ENCODE data around the gene SYT7. TPM values are rescaled to one million over a fixed set of nuclear protein-coding genes. Genes with fewer than 3 reads are reported as not detected.
"Not testable (repeated sequence)": the region's sequence is repeated elsewhere in the genome, so short reads cannot be mapped to it uniquely, and the experiment has no call there.

The SYT7 gene
- total and polyA plus RNA-seq, 5 donors, result 17.4 to 48.3 (median 40.3) TPM

GRCh38 chr11:61468002-61468401 lies 112.9 kb downstream of the SYT7 start:
- no peaks in the 10 kb centered on the region for H3K9me3 ChIP-seq (ENCODE audit: control insufficient read depth, low read length)
- H3K27me3 ChIP-seq (ENCODE audit: control insufficient read depth, insufficient read depth), result no peaks in the 10 kb centered on the region
- no peaks in the 10 kb centered on the region for H3K4me1 ChIP-seq (ENCODE audit: control insufficient read depth, insufficient read depth, low read length)
- ATAC-seq, result no peak
- no peak overlapping the region for H3K27ac ChIP-seq (ENCODE audit: low read length)
- intact Hi-C loops (cut with DNase I), result no loop called here
- WGBS, result 68% methylated on average over 7 of the region's 7 CpGs
- peak in 2 of 3 donors; percentile 64 to 75 for DNase-seq
- no peak overlapping the region for H3K4me3 ChIP-seq (ENCODE audit: low read length)

GRCh38 chr11:61467602-61468001 lies 113.3 kb downstream of the SYT7 start:
- 80% methylated on average over 6 of the region's 6 CpGs for WGBS
- H3K9me3 ChIP-seq (ENCODE audit: control insufficient read depth, low read length); H3K27me3 ChIP-seq (ENCODE audit: control insufficient read depth, insufficient read depth); DNase-seq; H3K4me3 ChIP-seq (ENCODE audit: low read length); H3K27ac ChIP-seq (ENCODE audit: low read length); ATAC-seq; intact Hi-C loops (cut with DNase I); H3K4me1 ChIP-seq (ENCODE audit: control insufficient read depth, insufficient read depth, low read length): not testable (repeated sequence)

Small RNAs within 50 kb of the gene (microRNA-seq; reads per million reads assigned to microRNA genes)
- 0 reads per million in 2 donors for gene MIR4488

Other genes starting within 250 kb of the SYT7 start
- gene DDB1, start 248.0 kb downstream of the SYT7 start, total RNA-seq, result 100 to 1,000 TPM; 126 to 132 (median 130) TPM
- 103 TPM for gene DDB1, start 248.0 kb downstream of the SYT7 start, polyA plus RNA-seq
- gene TKFC, start 247.8 kb downstream of the SYT7 start, total RNA-seq, result 10 to 100 TPM; 12.7 to 19.0 (median 16.7) TPM
- gene TKFC, start 247.8 kb downstream of the SYT7 start, polyA plus RNA-seq, result 15.7 TPM
- 10 to 100 TPM; 15.0 to 18.5 (median 17.9) TPM for gene CYB561A3, start 219.2 kb downstream of the SYT7 start, total RNA-seq
- 11.6 TPM for gene CYB561A3, start 219.2 kb downstream of the SYT7 start, polyA plus RNA-seq
- gene TMEM138, start 218.7 kb downstream of the SYT7 start, total RNA-seq, result 10 to 100 TPM; 24.0 to 27.4 (median 26.9) TPM
- 23.9 TPM for gene TMEM138, start 218.7 kb downstream of the SYT7 start, polyA plus RNA-seq
- gene TMEM216, start 188.5 kb downstream of the SYT7 start, total RNA-seq, result 1 to 10 TPM; 4.6 to 7.5 (median 5.4) TPM
- 6.8 TPM for gene TMEM216, start 188.5 kb downstream of the SYT7 start, polyA plus RNA-seq
- gene CPSF7, start 151.1 kb downstream of the SYT7 start, total RNA-seq, result 10 to 100 TPM; 40.8 to 49.2 (median 43.5) TPM
- gene CPSF7, start 151.1 kb downstream of the SYT7 start, polyA plus RNA-seq, result 26.0 TPM
- gene SDHAF2, start 151.0 kb downstream of the SYT7 start, total RNA-seq, result 10 to 100 TPM; 32.9 to 41.2 (median 33.3) TPM
- 57.8 TPM for gene SDHAF2, start 151.0 kb downstream of the SYT7 start, polyA plus RNA-seq
- under 1 TPM; 0.09 to 0.86 (median 0.68) TPM for gene LRRC10B, start 72.3 kb downstream of the SYT7 start, total RNA-seq
- gene LRRC10B, start 72.3 kb downstream of the SYT7 start, polyA plus RNA-seq, result 0.57 TPM
- 1 to 10 TPM; 4.1 to 7.2 (median 6.1) TPM for gene DAGLA, start 99.3 kb upstream of the SYT7 start, total RNA-seq
- 3.7 TPM for gene DAGLA, start 99.3 kb upstream of the SYT7 start, polyA plus RNA-seq
- 1 to 10 TPM in 3 of 4 donors, under 1 TPM in 1; 0.62 to 1.9 (median 1.4) TPM for gene MYRF, start 171.6 kb upstream of the SYT7 start, total RNA-seq
- gene MYRF, start 171.6 kb upstream of the SYT7 start, polyA plus RNA-seq, result 0.70 TPM
- gene TMEM258, start 211.5 kb upstream of the SYT7 start, total RNA-seq, result 100 to 1,000 TPM; 107 to 113 (median 111) TPM
- 170 TPM for gene TMEM258, start 211.5 kb upstream of the SYT7 start, polyA plus RNA-seq
- gene FEN1, start 211.8 kb upstream of the SYT7 start, total RNA-seq, result 1 to 10 TPM; 4.6 to 5.4 (median 5.1) TPM
- gene FEN1, start 211.8 kb upstream of the SYT7 start, polyA plus RNA-seq, result 4.6 TPM
- gene FADS1, start 235.9 kb upstream of the SYT7 start, total RNA-seq, result 10 to 100 TPM; 41.3 to 45.7 (median 43.3) TPM
- 27.6 TPM for gene FADS1, start 235.9 kb upstream of the SYT7 start, polyA plus RNA-seq
- 10 to 100 TPM; 16.4 to 38.1 (median 31.1) TPM for gene FADS2, start 247.2 kb upstream of the SYT7 start, total RNA-seq
- gene FADS2, start 247.2 kb upstream of the SYT7 start, polyA plus RNA-seq, result 30.6 TPM

Data from right cardiac atrium (tissue), 5 donors.